GM12873 (cell line): ENCODE results near the gene RASL11A.

Experiments
- CTCF ChIP-seq: IDR thresholded peaks from 2 replicates; pipeline ENCODE4 v1.5.1; 2012; ENCODE audit warnings: low read depth, mild to moderate bottlenecking, moderate library complexity, low read length, control low read depth; ENCODE audit not compliant: insufficient read depth; ENCODE audit errors: missing control alignments

The RASL11A gene

GRCh38 chr13:27280841-27281240 lies 10.2 kb downstream of the RASL11A start:
- TF ChIP-seq CTCF = no peak

GRCh38 chr13:27281420-27281819 lies 10.8 kb downstream of the RASL11A start:
- TF ChIP-seq CTCF = no peak

- TF ChIP-seq CTCF = peak; percentile 59
Measured at GRCh38 chr13:27283906-27284493, 13.4 kb downstream of the RASL11A start.

- TF ChIP-seq CTCF = no peak
Measured at GRCh38 chr13:27288392-27288791, 17.8 kb downstream of the RASL11A start.

- TF ChIP-seq CTCF = no peak
Measured at GRCh38 chr13:27289011-27289665, 18.5 kb downstream of the RASL11A start.

GRCh38 chr13:27290715-27291114 lies 20.1 kb downstream of the RASL11A start:
- TF ChIP-seq CTCF = no peak

- no peak for TF ChIP-seq CTCF
Measured at GRCh38 chr13:27293076-27293691, 22.6 kb downstream of the RASL11A start.
